ENCODE measurements around the gene FSTL4. TPM values are rescaled to one million over a fixed set of nuclear protein-coding genes. Genes with fewer than 3 reads are reported as not detected.

FSTL4 gene
- total and polyA plus RNA-seq, 2 experiments from 2014 or later, result 1.4 to 2.8 TPM

- TF ChIP-seq ZNF462 (CRISPR knock-in tag; IDR thresholded peaks at IDR 0.05) (no peak), NANOG (IDR thresholded peaks at IDR 0.05; ENCODE audit: borderline replicate concordance) (no peak), STAT1 (IDR thresholded peaks at IDR 0.05; ENCODE audit: unreplicated experiment) (no peak)
Measured at GRCh38 chr5:133564921-133565565, 47.3 kb downstream of the FSTL4 start (continued).

GRCh38 chr5:133562554-133562953, 49.8 kb downstream of the FSTL4 start:
- ATAC-seq (no peak), DNase-seq (ENCODE audit: low spot score) (no peak)
- Histone ChIP-seq H3K4me2 (no peak overlapping the region), H3K4me3 (no peak overlapping the region), H3K79me2 (replicated peaks; ENCODE audit: insufficient read depth) (no peaks in the 10 kb centered on the region), H3K36me3 (ENCODE audit: insufficient read depth) (no peaks in the 10 kb centered on the region), H3K9me2 (ENCODE audit: insufficient read depth) (0 out of 2 replicates have a peak, but pooled peaks cover 8% of the 10 kb centered on the region), H3F3A (replicated peaks; ENCODE audit: low read depth) (no peaks in the 10 kb centered on the region), H3K27ac (ENCODE audit: low read depth) (no peak overlapping the region), H4K20me1 (replicated peaks; ENCODE audit: insufficient read depth) (no peaks in the 10 kb centered on the region; the same call in 1 of the 2 replicates), H3K27me3 (ENCODE audit: insufficient read depth) (no peaks in the 10 kb centered on the region), H3K4me1 (ENCODE audit: insufficient read depth) (no peaks in the 10 kb centered on the region), H2AFZ (no peak overlapping the region)
- H3K27me3 Mint-ChIP-seq (ENCODE audit: insufficient read depth, low read depth, poor library complexity), result peaks cover 2% of the 10 kb centered on the region
- no peaks in the 10 kb centered on the region; the same call in 2 of the 3 replicates for H3K4me1 Mint-ChIP-seq
- no peak overlapping the region for H3K4me3 Mint-ChIP-seq
- no peak overlapping the region for H3K27ac Mint-ChIP-seq
- no peaks in the 10 kb centered on the region; the same call in 2 of the 3 replicates for H3K9me3 Mint-ChIP-seq
- H3K36me3 Mint-ChIP-seq (ENCODE audit: low read depth), result no peaks in the 10 kb centered on the region
- TF ChIP-seq CTCF (conservative IDR thresholded peaks at IDR 0.05; ENCODE audit: low read depth in 2 of 2) (no peak), JUNB (IDR thresholded peaks at IDR 0.05; ENCODE audit: unreplicated experiment) (no peak), REST (IDR thresholded peaks at IDR 0.05; ENCODE audit: unreplicated experiment) (no peak)
